Measurements from ENCODE around the gene ZNF408. TPM values are rescaled to one million over a fixed set of nuclear protein-coding genes. Genes with fewer than 3 reads are reported as not detected.

Gene ZNF408
- total RNA-seq, 4 donors from 2014 or later, result 5.2 to 15.1 (median 13.5) TPM

DNA sequence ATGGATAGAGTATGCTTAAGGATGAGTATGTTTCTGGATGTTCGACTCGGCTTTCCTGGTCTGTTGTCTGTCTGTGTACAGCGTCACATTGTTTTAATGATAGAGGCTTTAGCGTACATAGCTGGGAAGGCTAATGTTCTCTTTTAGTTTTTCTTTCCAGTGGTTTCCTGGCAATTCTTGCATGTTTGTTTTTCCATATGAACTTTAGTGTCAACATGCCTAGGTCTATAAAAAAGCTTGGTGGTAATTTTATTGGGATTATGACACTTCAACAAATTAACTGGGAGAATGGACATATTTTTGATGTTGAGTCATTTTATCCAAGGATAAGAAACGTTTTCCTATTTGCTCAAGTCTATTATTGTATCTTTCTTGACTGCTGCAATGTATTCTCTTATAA lies 35.8 kb downstream of the ZNF408 start:
- WGBS, 2 donors, result 63 to 73% methylated on average over 5 of the region's 5 CpGs
- no peak overlapping the region for H3K27ac ChIP-seq
- TF ChIP-seq POLR2A (IDR thresholded peaks at IDR 0.05), result no peak
- TF ChIP-seq, protein P1, sequence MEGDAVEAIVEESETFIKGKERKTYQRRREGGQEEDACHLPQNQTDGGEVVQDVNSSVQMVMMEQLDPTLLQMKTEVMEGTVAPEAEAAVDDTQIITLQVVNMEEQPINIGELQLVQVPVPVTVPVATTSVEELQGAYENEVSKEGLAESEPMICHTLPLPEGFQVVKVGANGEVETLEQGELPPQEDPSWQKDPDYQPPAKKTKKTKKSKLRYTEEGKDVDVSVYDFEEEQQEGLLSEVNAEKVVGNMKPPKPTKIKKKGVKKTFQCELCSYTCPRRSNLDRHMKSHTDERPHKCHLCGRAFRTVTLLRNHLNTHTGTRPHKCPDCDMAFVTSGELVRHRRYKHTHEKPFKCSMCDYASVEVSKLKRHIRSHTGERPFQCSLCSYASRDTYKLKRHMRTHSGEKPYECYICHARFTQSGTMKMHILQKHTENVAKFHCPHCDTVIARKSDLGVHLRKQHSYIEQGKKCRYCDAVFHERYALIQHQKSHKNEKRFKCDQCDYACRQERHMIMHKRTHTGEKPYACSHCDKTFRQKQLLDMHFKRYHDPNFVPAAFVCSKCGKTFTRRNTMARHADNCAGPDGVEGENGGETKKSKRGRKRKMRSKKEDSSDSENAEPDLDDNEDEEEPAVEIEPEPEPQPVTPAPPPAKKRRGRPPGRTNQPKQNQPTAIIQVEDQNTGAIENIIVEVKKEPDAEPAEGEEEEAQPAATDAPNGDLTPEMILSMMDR (IDR thresholded peaks at IDR 0.05), result no peak
- no peaks in the 10 kb centered on the region for H3K27me3 ChIP-seq
- no peak for DNase-seq
- no peaks in the 10 kb centered on the region for H3K4me1 ChIP-seq
- intact Hi-C loops (cut with DNase I), result no loop called here
- no peaks in the 10 kb centered on the region for H3K9me3 ChIP-seq
- H3K36me3 ChIP-seq, result peaks cover 0 to 19% (median 4%) of the 10 kb centered on the region in 3 donors
- no peak overlapping the region for H3K4me3 ChIP-seq

DNA sequence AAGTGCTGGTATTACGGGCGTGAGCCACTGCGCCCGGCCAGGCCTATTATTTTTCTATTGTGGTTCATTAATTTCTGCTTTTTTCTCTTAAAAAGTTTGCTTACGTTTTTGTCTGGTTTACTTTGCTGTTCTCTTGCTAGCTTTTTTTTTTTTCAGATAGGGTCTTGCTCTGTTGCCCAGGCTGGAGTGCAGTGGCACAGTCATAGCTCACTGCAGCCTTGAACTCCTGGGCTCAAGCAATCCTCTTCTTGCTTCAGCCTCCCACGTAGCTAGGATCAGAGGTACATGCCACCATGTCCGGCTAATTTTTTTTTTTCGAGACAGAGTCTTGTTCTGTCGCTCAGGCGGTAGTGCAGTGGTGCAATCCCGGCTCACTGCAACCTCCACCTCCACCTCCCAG lies 36.9 kb downstream of the ZNF408 start:
- intact Hi-C loops (cut with DNase I), result no loop called here
- Histone ChIP-seq H3K9me3 (no peaks in the 10 kb centered on the region), H3K27me3 (no peaks in the 10 kb centered on the region), H3K36me3 (peaks cover 0 to 29% (median 6%) of the 10 kb centered on the region in 3 donors), H3K4me1 (no peaks in the 10 kb centered on the region), H3K27ac (no peak overlapping the region), H3K4me3 (no peak overlapping the region)
- WGBS, 2 donors, result 92 to 96% methylated on average over 11 of the region's 11 CpGs
- no peak for DNase-seq
- TF ChIP-seq, protein P1 (IDR thresholded peaks at IDR 0.05), result no peak
- TF ChIP-seq POLR2A (IDR thresholded peaks at IDR 0.05), result no peak

DNA sequence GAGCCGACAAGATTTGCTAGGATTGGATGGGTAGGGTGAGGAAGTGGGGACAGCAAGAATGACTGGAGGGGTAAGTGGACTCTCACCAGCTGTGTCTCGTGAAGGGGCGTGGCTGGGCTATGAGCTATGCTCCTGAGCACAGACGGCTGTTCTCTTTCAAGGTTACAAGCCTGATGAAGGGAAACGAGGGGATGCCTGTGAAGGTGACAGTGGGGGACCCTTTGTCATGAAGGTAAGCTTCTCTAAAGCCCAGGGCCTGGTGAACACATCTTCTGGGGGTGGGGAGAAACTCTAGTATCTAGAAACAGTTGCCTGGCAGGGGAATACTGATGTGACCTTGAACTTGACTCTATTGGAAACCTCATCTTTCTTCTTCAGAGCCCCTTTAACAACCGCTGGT lies 38.1 kb downstream of the ZNF408 start:
- 78 to 83% methylated on average over 6 of the region's 6 CpGs for WGBS, 2 donors
- intact Hi-C loops (cut with DNase I), result no loop called here
- TF ChIP-seq, protein P1 (IDR thresholded peaks at IDR 0.05), result no peak
- no peak for TF ChIP-seq POLR2A (IDR thresholded peaks at IDR 0.05)

DNA sequence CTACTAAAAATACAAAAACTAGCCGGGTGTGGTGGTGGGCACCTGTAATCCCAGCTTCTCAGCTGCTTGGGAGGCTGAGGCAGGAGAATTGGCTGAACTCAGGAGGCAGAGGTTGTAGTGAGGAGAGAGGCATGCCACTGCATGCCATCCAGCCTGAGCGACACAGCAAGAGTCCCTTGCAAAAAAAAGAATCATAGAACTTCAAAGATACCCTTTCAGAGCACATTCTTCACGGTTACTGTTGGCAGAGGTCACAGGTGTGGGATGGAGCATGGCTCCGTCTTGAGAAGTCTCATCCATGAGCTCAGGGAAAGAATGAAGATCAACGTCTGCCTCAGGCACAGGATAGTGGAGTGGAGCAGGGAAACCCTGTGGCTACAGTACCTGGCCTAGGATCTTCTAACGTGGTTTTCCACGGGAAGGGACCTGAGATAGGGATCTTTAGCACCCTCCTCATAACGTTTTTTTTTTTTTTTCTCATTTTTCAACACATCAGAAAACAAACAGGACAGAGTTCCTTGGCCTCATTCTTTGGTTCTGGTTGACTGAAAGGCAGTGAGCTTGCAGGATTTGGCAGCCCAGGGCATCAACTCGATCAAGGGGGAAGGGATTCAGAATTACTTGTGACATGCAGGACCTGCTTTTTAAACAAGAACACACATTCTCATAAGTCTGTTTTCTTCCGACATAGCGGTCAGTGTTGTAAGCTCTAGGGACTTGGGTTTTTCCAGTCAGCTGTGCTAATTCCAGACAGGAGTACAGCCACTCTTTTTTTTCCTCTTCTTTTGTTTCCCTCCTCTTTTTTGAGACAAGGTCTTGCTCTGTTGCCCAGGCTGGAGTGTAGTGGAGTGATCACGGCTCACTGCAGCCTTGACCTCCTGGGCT lies 41.0 kb downstream of the ZNF408 start:
- Histone ChIP-seq H3K36me3 (peaks cover 16 to 71% (median 19%) of the 10 kb centered on the region in 3 donors), H3K4me3 (no peak overlapping the region), H3K27me3 (no peaks in the 10 kb centered on the region), H3K27ac (no peak overlapping the region), H3K9me3 (no peaks in the 10 kb centered on the region), H3K4me1 (no peaks in the 10 kb centered on the region)
- no peak for TF ChIP-seq POLR2A (IDR thresholded peaks at IDR 0.05)
- TF ChIP-seq, protein P1 (IDR thresholded peaks at IDR 0.05), result no peak
- no peak for DNase-seq
- WGBS, 2 donors, result 53 to 64% methylated on average over 10 to 12 of the region's 12 CpGs
- intact Hi-C loops (cut with DNase I), result no loop called here

More for the DNA sequence above, 38.1 kb downstream of the ZNF408 start:
- Histone ChIP-seq H3K27me3 (no peaks in the 10 kb centered on the region), H3K27ac (no peak overlapping the region), H3K9me3 (no peaks in the 10 kb centered on the region), H3K36me3 (peaks cover 5 to 41% (median 12%) of the 10 kb centered on the region in 3 donors), H3K4me3 (no peak overlapping the region), H3K4me1 (no peaks in the 10 kb centered on the region)
- DNase-seq, result no peak

DNA sequence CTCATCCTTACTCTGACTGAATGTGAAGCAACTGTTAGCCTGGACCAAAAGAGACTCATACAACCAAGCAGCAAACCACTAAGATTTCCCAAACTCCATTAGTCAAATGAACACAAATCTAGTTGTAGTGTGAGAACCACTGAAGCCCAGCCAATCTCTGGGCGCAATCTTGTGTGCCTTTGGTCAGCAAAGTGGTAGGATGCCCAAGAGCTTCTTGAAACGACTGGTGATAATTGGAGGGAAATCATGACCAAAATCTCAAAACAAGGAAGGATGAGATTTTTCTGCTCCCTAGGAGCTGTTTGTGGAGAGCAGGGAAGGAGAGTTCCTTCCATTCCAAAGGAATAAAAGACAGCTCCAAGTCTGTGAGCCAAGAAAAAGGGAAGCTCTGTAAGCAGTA lies 42.2 kb downstream of the ZNF408 start:
- Histone ChIP-seq H3K4me1 (no peaks in the 10 kb centered on the region), H3K4me3 (no peak overlapping the region), H3K9me3 (no peaks in the 10 kb centered on the region), H3K27me3 (no peaks in the 10 kb centered on the region), H3K27ac (no peak overlapping the region), H3K36me3 (peaks cover 23 to 83% (median 27%) of the 10 kb centered on the region in 3 donors)
- intact Hi-C loops (cut with DNase I), result no loop called here
- 88 to 92% methylated on average over 2 of the region's 2 CpGs for WGBS, 2 donors
- DNase-seq, result no peak
- TF ChIP-seq, protein P1 (IDR thresholded peaks at IDR 0.05), result no peak
- no peak for TF ChIP-seq POLR2A (IDR thresholded peaks at IDR 0.05)

Data from esophagus squamous epithelium (tissue), 5 donors.